Stimulated activated CD4-positive, alpha-beta T cell treated with anti-CD3 and anti-CD28 coated beads, Interleukin-15, amount 100 ng/mL, for 48 hours (primary cell): ENCODE data around the gene RBM34.
"Not testable (repeated sequence)": the region's sequence is repeated elsewhere in the genome, so short reads cannot be mapped to it uniquely, and the experiment has no call there.

Source experiments
- DNase-seq, 2 donors: peaks; one replicate each; pipeline ENCODE4 v3.0.0-alpha.2; 2020; ENCODE audit warnings: low read depth in 2 of 2

Gene RBM34

GRCh38 chr1:235091319-235092044 lies 69.6 kb downstream of the RBM34 start:
- not testable (repeated sequence) for DNase-seq

GRCh38 chr1:235090406-235091069 lies 70.5 kb downstream of the RBM34 start:
- no peak for DNase-seq

- DNase-seq, result no peak
Measured at GRCh38 chr1:235088907-235089306, 72.1 kb downstream of the RBM34 start.

GRCh38 chr1:235088430-235088829 lies 72.6 kb downstream of the RBM34 start:
- DNase-seq, result no peak

- no peak for DNase-seq
Measured at GRCh38 chr1:235087906-235088305, 73.1 kb downstream of the RBM34 start.

- not testable (repeated sequence) for DNase-seq
Measured at GRCh38 chr1:235085411-235086117, 75.5 kb downstream of the RBM34 start.
